Naive B cell (primary cell): ENCODE results near the gene FAT1. TPM values are rescaled to one million over a fixed set of nuclear protein-coding genes. Genes with fewer than 3 reads are reported as not detected.
A peak's percentile ranks its signal among the peaks of the same experiment; 100 is the strongest.

Experiments used
- ATAC-seq, 2 donors: fragments of 150-1000 bp; cut with Tn5 transposase; 2 replicates each; pipeline ENCODE4 v1.10.0; 2021; ENCODE audit warnings: low read depth in 2 of 2, mild to moderate bottlenecking in 2 of 2, moderate library complexity in 2 of 2
- DNase-seq: peaks from one replicate; pipeline ENCODE4 v3.0.0; 2022
- H3K27ac Mint-ChIP-seq, 6 donors: one replicate each; pipeline ENCODE4 v1.8.0; 2020 to 2022; ENCODE audit warnings: mild to moderate bottlenecking in 6 of 6, mixed read lengths in 6 of 6, moderate library complexity in 5 of 6, inconsistent platforms in 2 of 6
- H3K27me3 Mint-ChIP-seq, 3 donors: one replicate each; pipeline ENCODE4 v1.8.0; 2021 to 2022; ENCODE audit warnings: mixed read lengths in 3 of 3, mild to moderate bottlenecking in 1 of 3
- H3K36me3 Mint-ChIP-seq, 2 donors: one replicate each; pipeline ENCODE4 v1.8.0; 2020 to 2022; ENCODE audit warnings: mixed read lengths in 2 of 2, inconsistent platforms in 1 of 2, mild to moderate bottlenecking in 1 of 2
- H3K4me1 Mint-ChIP-seq, 3 donors: one replicate each; pipeline ENCODE4 v1.8.0; 2020 to 2022; ENCODE audit warnings: mixed read lengths in 3 of 3, inconsistent platforms in 1 of 3, mild to moderate bottlenecking in 1 of 3, moderate library complexity in 1 of 3
- H3K4me3 Mint-ChIP-seq, 8 donors: one replicate each; pipeline ENCODE4 v1.8.0; 2020 to 2022; ENCODE audit warnings: mild to moderate bottlenecking in 8 of 8, mixed read lengths in 8 of 8, moderate library complexity in 8 of 8, inconsistent platforms in 2 of 8
- H3K9me3 Mint-ChIP-seq, 7 donors: one replicate each; pipeline ENCODE4 v1.8.0; 2020 to 2022; ENCODE audit warnings: mixed read lengths in 7 of 7, mild to moderate bottlenecking in 5 of 7, inconsistent platforms in 2 of 7, moderate library complexity in 1 of 7
- polyA plus RNA-seq, 6 donors: library from polyadenylated mRNA; unstranded; fragments of 300-500 nt; fragmentation: Illumina TruSeq; gene quantifications; one replicate each; pipeline ENCODE4 v1.2.3, GENCODE V29; 2021; ENCODE audit warnings: low read depth in 6 of 6

FAT1 gene
- polyA plus RNA-seq, 6 donors from 2014 or later = not detected

DNA sequence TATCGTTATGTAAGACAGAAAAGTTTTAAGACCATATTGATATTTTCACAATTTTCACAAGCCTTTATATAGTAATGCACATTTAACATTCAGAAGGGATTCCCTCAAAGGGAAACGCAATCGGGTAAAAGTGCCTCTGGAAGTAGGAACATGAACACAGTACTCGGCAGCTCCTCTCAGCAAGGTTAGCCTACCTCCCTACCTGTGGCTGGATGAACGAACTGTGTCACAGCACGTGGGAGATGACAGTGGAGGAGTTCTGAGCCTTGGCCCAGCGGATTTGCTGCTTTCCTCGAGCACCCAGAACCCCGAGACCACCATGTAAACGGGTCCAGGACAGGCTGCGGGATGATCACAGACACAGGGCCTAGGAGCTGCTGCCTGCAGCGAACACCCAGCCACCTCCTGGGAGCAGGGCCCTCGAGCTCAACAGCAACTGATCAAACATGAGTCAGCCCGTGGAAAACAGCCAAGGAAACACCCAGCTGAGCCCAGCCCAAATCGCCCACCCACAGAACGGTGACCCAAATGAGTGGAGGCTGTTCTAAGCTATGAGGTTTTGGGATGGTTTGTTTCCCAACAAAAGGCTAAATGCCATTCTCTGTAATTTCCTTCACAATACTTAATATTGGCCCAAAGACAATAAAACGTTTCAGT, 30.4 kb downstream of the FAT1 start:
- H3K9me3 Mint-ChIP-seq = peaks cover under 1 to 17% (median 7%) of the 10 kb centered on the region in 7 donors
- no peaks in the 10 kb centered on the region for H3K4me1 Mint-ChIP-seq
- no peak overlapping the region for H3K4me3 Mint-ChIP-seq
- H3K27ac Mint-ChIP-seq = no peak overlapping the region
- no peak for ATAC-seq
- H3K27me3 Mint-ChIP-seq = no peaks in the 10 kb centered on the region
- H3K36me3 Mint-ChIP-seq = peaks cover 0 to 8% of the 10 kb centered on the region in 2 donors
- DNase-seq = no peak

GRCh38 chr4:186691396-186691795, 32.3 kb downstream of the FAT1 start:
- H3K4me1 Mint-ChIP-seq = no peaks in the 10 kb centered on the region
- no peaks in the 10 kb centered on the region for H3K27me3 Mint-ChIP-seq
- H3K4me3 Mint-ChIP-seq = no peak overlapping the region
- no peak for ATAC-seq
- H3K9me3 Mint-ChIP-seq = peaks cover 2 to 17% (median 8%) of the 10 kb centered on the region in 7 donors
- H3K36me3 Mint-ChIP-seq = peaks cover 0 to 8% of the 10 kb centered on the region in 2 donors
- no peak for DNase-seq
- H3K27ac Mint-ChIP-seq = no peak overlapping the region

DNA sequence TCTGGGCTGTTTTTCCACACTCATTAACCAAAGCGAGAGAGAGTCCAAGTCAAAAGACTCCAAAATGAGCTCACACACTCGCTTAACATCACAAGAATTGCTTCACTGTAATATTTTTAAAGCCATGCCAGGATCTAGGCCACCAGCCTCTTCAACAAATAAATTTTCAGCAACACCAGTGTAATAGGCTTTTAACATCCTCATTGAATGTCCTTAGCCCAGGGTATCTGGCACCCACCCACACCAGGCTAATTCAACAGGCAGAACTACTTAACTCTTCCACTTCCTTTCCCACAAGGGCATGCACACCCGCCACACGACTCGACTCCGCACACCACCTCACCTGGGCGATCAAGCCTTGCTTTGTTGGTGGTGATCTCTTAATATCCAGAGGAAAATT, 34.2 kb downstream of the FAT1 start:
- H3K4me1 Mint-ChIP-seq = no peaks in the 10 kb centered on the region
- no peak for ATAC-seq
- no peaks in the 10 kb centered on the region for H3K27me3 Mint-ChIP-seq
- H3K4me3 Mint-ChIP-seq = no peak overlapping the region
- peaks cover 0 to 8% of the 10 kb centered on the region in 2 donors for H3K36me3 Mint-ChIP-seq
- H3K27ac Mint-ChIP-seq = no peak overlapping the region
- peaks cover 2 to 17% (median 8%) of the 10 kb centered on the region in 7 donors for H3K9me3 Mint-ChIP-seq
- no peak for DNase-seq

GRCh38 chr4:186688150-186688943, 35.3 kb downstream of the FAT1 start:
- no peak for DNase-seq
- no peak overlapping the region for H3K27ac Mint-ChIP-seq
- H3K36me3 Mint-ChIP-seq = no peaks in the 10 kb centered on the region
- H3K4me3 Mint-ChIP-seq = peak overlapping the region in 1 of 8 donors; percentile 35
- no peaks in the 10 kb centered on the region for H3K27me3 Mint-ChIP-seq
- H3K4me1 Mint-ChIP-seq = no peaks in the 10 kb centered on the region
- H3K9me3 Mint-ChIP-seq = peaks cover 3 to 16% (median 6%) of the 10 kb centered on the region in 7 donors
- no peak for ATAC-seq

DNA sequence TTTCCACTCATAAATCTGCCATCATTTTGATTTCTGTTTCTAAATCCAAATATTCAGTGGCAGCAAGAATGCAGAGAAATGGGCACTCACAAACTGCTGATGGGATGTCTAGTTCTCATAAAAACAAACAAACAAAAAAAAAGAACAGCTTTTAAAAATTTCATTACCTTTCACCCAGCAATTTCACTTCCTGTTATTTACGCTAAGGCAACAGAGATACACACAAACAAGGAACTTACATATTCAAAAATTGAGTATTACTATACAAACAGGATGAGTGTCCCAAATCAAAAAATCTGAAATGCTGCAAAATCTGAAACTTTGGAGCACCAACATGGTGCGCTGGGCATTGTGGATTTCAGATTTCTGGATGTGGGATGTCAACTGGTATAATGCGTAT, 36.4 kb downstream of the FAT1 start:
- Mint-ChIP-seq H3K4me3 (no peak overlapping the region), H3K27ac (no peak overlapping the region), H3K4me1 (no peaks in the 10 kb centered on the region), H3K9me3 (peaks cover 1 to 17% (median 3%) of the 10 kb centered on the region in 7 donors), H3K27me3 (no peaks in the 10 kb centered on the region), H3K36me3 (no peaks in the 10 kb centered on the region)
- ATAC-seq = no peak
- no peak for DNase-seq

GRCh38 chr4:186685767-186686183, 37.9 kb downstream of the FAT1 start:
- H3K36me3 Mint-ChIP-seq = no peaks in the 10 kb centered on the region
- no peaks in the 10 kb centered on the region for H3K4me1 Mint-ChIP-seq
- no peaks in the 10 kb centered on the region for H3K27me3 Mint-ChIP-seq
- DNase-seq = no peak
- no peak overlapping the region for H3K27ac Mint-ChIP-seq
- H3K9me3 Mint-ChIP-seq = peaks cover 1 to 17% (median 3%) of the 10 kb centered on the region in 7 donors
- no peak overlapping the region for H3K4me3 Mint-ChIP-seq
- no peak for ATAC-seq

DNA sequence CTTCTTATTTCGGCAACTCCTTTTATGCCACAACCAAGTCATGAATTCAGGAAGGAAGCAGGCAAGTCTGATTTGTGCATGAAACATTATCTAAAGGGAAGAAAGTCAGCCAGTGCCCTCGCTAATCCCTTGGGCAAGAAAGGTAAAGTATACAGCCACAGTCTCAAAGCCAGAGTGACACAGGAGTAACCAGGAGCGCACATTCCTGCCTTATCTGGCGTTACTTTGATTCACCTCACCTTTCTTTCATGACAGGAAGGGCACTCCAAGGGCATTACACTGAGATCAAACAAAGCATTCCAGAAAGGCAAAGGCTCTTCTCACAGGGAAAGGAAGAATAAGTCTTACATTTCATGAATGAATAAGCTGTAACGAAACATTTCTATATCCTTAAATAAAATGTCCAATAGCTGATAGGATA, 38.8 kb downstream of the FAT1 start:
- no peak overlapping the region for H3K27ac Mint-ChIP-seq
- DNase-seq (no peak), ATAC-seq (no peak)
- H3K27me3 Mint-ChIP-seq = no peaks in the 10 kb centered on the region
- H3K36me3 Mint-ChIP-seq = no peaks in the 10 kb centered on the region
- no peak overlapping the region for H3K4me3 Mint-ChIP-seq
- peaks cover 3 to 20% (median 6%) of the 10 kb centered on the region in 7 donors for H3K9me3 Mint-ChIP-seq
- no peaks in the 10 kb centered on the region for H3K4me1 Mint-ChIP-seq

- H3K27ac Mint-ChIP-seq = no peak overlapping the region
- H3K36me3 Mint-ChIP-seq = no peaks in the 10 kb centered on the region
- no peak for ATAC-seq
- H3K27me3 Mint-ChIP-seq = no peaks in the 10 kb centered on the region
- H3K9me3 Mint-ChIP-seq = peaks cover 0 to 17% (median 4%) of the 10 kb centered on the region in 7 donors
- DNase-seq = no peak
- no peak overlapping the region for H3K4me3 Mint-ChIP-seq
- H3K4me1 Mint-ChIP-seq = no peaks in the 10 kb centered on the region
Measured at GRCh38 chr4:186684220-186684619, 39.4 kb downstream of the FAT1 start.

DNA sequence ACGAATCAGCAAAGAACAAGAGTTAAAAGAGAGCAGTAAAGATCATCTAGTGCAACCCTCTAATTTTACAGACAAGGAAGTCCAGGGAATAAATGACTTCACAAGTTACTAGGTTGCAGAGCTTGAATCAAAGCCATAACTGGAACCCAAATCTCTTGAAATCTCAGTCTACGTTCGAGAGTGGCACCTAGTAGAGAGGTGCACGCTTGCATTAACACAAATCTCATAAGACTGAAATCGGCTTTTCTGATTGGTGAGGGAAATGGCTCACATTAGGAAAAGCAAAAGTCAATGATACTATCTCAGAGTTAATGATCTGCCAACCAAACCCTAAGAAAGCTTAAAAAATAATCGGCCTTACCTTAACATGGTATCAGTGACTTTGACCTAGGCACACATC, 43.0 kb downstream of the FAT1 start:
- Mint-ChIP-seq H3K27me3 (no peaks in the 10 kb centered on the region), H3K36me3 (no peaks in the 10 kb centered on the region), H3K9me3 (peaks cover 0 to 13% (median 3%) of the 10 kb centered on the region in 7 donors), H3K4me3 (no peak overlapping the region), H3K27ac (no peak overlapping the region), H3K4me1 (no peaks in the 10 kb centered on the region)
- ATAC-seq (no peak), DNase-seq (no peak)

- H3K9me3 Mint-ChIP-seq = peaks cover 0 to 5% (median 3%) of the 10 kb centered on the region in 7 donors
- no peak overlapping the region for H3K4me3 Mint-ChIP-seq
Measured at GRCh38 chr4:186676531-186677161, 47.0 kb downstream of the FAT1 start.

DNA sequence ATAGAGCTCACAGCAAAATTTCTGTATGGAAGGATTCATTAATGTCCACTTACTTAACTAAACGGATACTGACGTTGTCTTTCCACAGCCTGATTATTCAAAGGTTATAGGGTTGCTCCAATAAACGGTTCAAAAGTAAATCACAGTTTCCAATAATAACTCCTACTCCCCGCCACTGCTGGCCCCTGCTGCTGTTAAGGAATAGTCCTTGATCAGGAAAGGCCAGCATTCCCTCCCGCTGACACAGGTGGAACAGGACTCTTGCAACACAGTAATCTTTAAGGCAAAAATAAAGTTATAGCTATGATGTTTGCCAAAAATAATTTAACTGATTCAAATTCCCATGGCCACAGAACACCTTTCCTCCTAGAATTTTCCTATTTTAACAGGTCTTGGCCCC, 53.9 kb downstream of the FAT1 start:
- Mint-ChIP-seq H3K36me3 (no peaks in the 10 kb centered on the region), H3K4me3 (no peak overlapping the region), H3K27ac (no peak overlapping the region), H3K9me3 (peaks cover 0 to 4% (median 2%) of the 10 kb centered on the region in 7 donors), H3K4me1 (no peaks in the 10 kb centered on the region), H3K27me3 (peaks cover 0 to 7% (median 0%) of the 10 kb centered on the region in 3 donors)
- ATAC-seq (no peak), DNase-seq (no peak)

More at GRCh38 chr4:186676531-186677161, 47.0 kb downstream of the FAT1 start:
- Mint-ChIP-seq H3K27me3 (no peaks in the 10 kb centered on the region), H3K27ac (no peak overlapping the region), H3K36me3 (no peaks in the 10 kb centered on the region), H3K4me1 (no peaks in the 10 kb centered on the region)
- ATAC-seq (no peak), DNase-seq (no peak)

GRCh38 chr4:186669159-186669731, 54.4 kb downstream of the FAT1 start:
- Mint-ChIP-seq H3K9me3 (peaks cover 0 to 4% (median 2%) of the 10 kb centered on the region in 7 donors), H3K27me3 (peaks cover 0 to 7% (median 0%) of the 10 kb centered on the region in 3 donors), H3K4me1 (no peaks in the 10 kb centered on the region), H3K27ac (no peak overlapping the region), H3K36me3 (no peaks in the 10 kb centered on the region), H3K4me3 (no peak overlapping the region)
- DNase-seq (no peak), ATAC-seq (no peak)

- Mint-ChIP-seq H3K36me3 (no peaks in the 10 kb centered on the region), H3K4me1 (no peaks in the 10 kb centered on the region), H3K27ac (no peak overlapping the region), H3K4me3 (no peak overlapping the region), H3K9me3 (peaks cover 0 to 4% (median 2%) of the 10 kb centered on the region in 7 donors), H3K27me3 (peaks cover 0 to 7% (median 0%) of the 10 kb centered on the region in 3 donors)
- DNase-seq (no peak), ATAC-seq (no peak)
Measured at GRCh38 chr4:186666750-186667149, 56.9 kb downstream of the FAT1 start.
